Stimulated activated CD8-positive, alpha-beta memory T cell treated with anti-CD3 and anti-CD28 coated beads, Interleukin-15, amount 100 ng/mL, for 1 hour (primary cell): ENCODE data around the gene HS6ST3.
"Not testable (repeated sequence)": the region's sequence is repeated elsewhere in the genome, so short reads cannot be mapped to it uniquely, and the experiment has no call there.

ENCODE experiments used
- DNase-seq: peaks from one replicate; pipeline ENCODE4 v3.0.0-alpha.2; 2020; ENCODE audit warnings: low read depth

HS6ST3 gene

GRCh38 chr13:96091164-96092117, 1.5 kb downstream of the HS6ST3 start:
- DNase-seq = no peak

- DNase-seq = no peak
Observed at GRCh38 chr13:96093296-96094006, 3.5 kb downstream of the HS6ST3 start.

- no peak for DNase-seq
Observed at GRCh38 chr13:96100457-96101220, 10.7 kb downstream of the HS6ST3 start.

GRCh38 chr13:96104516-96104915, 14.6 kb downstream of the HS6ST3 start:
- DNase-seq = no peak

GRCh38 chr13:96108072-96108471, 18.2 kb downstream of the HS6ST3 start:
- not testable (repeated sequence) for DNase-seq

GRCh38 chr13:96109125-96109524, 19.2 kb downstream of the HS6ST3 start:
- no peak for DNase-seq

GRCh38 chr13:96112936-96113335, 23.0 kb downstream of the HS6ST3 start:
- no peak for DNase-seq

- not testable (repeated sequence) for DNase-seq
Observed at GRCh38 chr13:96115368-96115767, 25.5 kb downstream of the HS6ST3 start.

GRCh38 chr13:96119921-96120320, 30.0 kb downstream of the HS6ST3 start:
- DNase-seq = no peak

- no peak for DNase-seq
Observed at GRCh38 chr13:96130818-96131340, 41.0 kb downstream of the HS6ST3 start.

- DNase-seq = no peak
Observed at GRCh38 chr13:96141032-96141431, 51.1 kb downstream of the HS6ST3 start.

GRCh38 chr13:96159725-96160124, 69.8 kb downstream of the HS6ST3 start:
- no peak for DNase-seq

- no peak for DNase-seq
Observed at GRCh38 chr13:96161141-96161540, 71.2 kb downstream of the HS6ST3 start.

GRCh38 chr13:96165840-96166239, 75.9 kb downstream of the HS6ST3 start:
- no peak for DNase-seq

- DNase-seq = no peak
Observed at GRCh38 chr13:96172066-96172465, 82.2 kb downstream of the HS6ST3 start.

- no peak for DNase-seq
Observed at GRCh38 chr13:96178759-96179158, 88.9 kb downstream of the HS6ST3 start.

GRCh38 chr13:96179309-96179708, 89.4 kb downstream of the HS6ST3 start:
- no peak for DNase-seq

- no peak for DNase-seq
Observed at GRCh38 chr13:96181911-96182310, 92.0 kb downstream of the HS6ST3 start.

GRCh38 chr13:96185818-96186217, 95.9 kb downstream of the HS6ST3 start:
- no peak for DNase-seq

- DNase-seq = no peak
Observed at GRCh38 chr13:96191367-96191766, 101.5 kb downstream of the HS6ST3 start.

GRCh38 chr13:96193728-96194310, 103.9 kb downstream of the HS6ST3 start:
- no peak for DNase-seq

- no peak for DNase-seq
Observed at GRCh38 chr13:96198038-96198437, 108.1 kb downstream of the HS6ST3 start.
